Vagina (tissue), 2 donors: ENCODE results near the gene ZBTB32.

ENCODE experiments used
- CTCF ChIP-seq, 3 experiments: fragments of 450-650 bp in 2 of 3; fragments of 200-600 bp in 1 of 3; sonication (generic) in 1 of 3; IDR thresholded peaks; one replicate each; pipeline ENCODE4 v1.5.1; 2017 to 2019; ENCODE audit warnings: antibody characterized with exemption in 3 of 3, mild to moderate bottlenecking in 2 of 3, moderate library complexity in 2 of 3
- POLR2A ChIP-seq, 2 donors: fragments of 450-650 bp; IDR thresholded peaks; one replicate each; pipeline ENCODE4 v1.6.1; 2017; ENCODE audit warnings: antibody characterized with exemption in 2 of 2, mild to moderate bottlenecking in 2 of 2, moderate library complexity in 2 of 2
- POLR2AphosphoS5 ChIP-seq, 2 donors: sonication (generic); formaldehyde crosslinking; IDR thresholded peaks; one replicate each; pipeline ENCODE4 v1.9.0; 2017; ENCODE audit warnings: antibody characterized with exemption in 2 of 2, mild to moderate bottlenecking in 2 of 2, low read depth in 1 of 2; ENCODE audit not compliant: insufficient read depth in 1 of 2

GRCh38 chr19:35657904-35658700 lies 46.3 kb upstream of the ZBTB32 start:
- TF ChIP-seq POLR2A (IDR thresholded peaks at IDR 0.05) (no peak), CTCF (IDR thresholded peaks at IDR 0.05) (no peak), POLR2AphosphoS5 (IDR thresholded peaks at IDR 0.05; ENCODE audit: insufficient read depth in 1 of 2, low read depth in 1 of 2) (no peak)
